Caco-2 (cell line): ENCODE data around the gene ITGB4. TPM values are rescaled to one million over a fixed set of nuclear protein-coding genes. Genes with fewer than 3 reads are reported as not detected.

Experiments used
- BruUV-seq: library from RNA; stranded (reverse); fragments of 400-500 nt; replicated peaks from 2 replicates; lab custom pipeline; 2021; lab: Mats Ljungman, UMichigan
- CTCF ChIA-PET: fragments of 300-600 bp; sonication (Branson Sonifier 250); formaldehyde crosslinking; loops from one replicate; lab custom pipeline; 2022; ENCODE audit warnings: antibody characterized with exemption; lab: Charles Lee
- POLR2A ChIA-PET: fragments of 300-600 bp; sonication (Branson Sonifier 250); formaldehyde crosslinking; loops from one replicate; lab custom pipeline; 2022; ENCODE audit warnings: antibody characterized with exemption; lab: Charles Lee
- DNase-seq, 2 experiments: peaks; one replicate each; pipeline versions ENCODE4 v3.0.0 to v3.0.0-alpha.2; 2020 to 2022
- H3K27me3 ChIP-seq: replicated peaks from 2 replicates; pipeline ENCODE4 v1.6.0; 2011; ENCODE audit warnings: low read length; ENCODE audit not compliant: control insufficient read depth, insufficient read depth
- H3K36me3 ChIP-seq: 2 replicates; pipeline ENCODE4 v1.5.1; 2011; ENCODE audit warnings: low read length; ENCODE audit not compliant: control insufficient read depth, insufficient read depth
- H3K4me1 ChIP-seq: fragments of 250-450 bp; sonication (Bioruptor Pico); 2 replicates; pipeline ENCODE4 v1.5.1; 2020; ENCODE audit warnings: mild to moderate bottlenecking
- H3K4me3 ChIP-seq: 2 replicates; pipeline ENCODE4 v1.5.1; 2011; ENCODE audit warnings: low read depth, mild to moderate bottlenecking, control low read depth, low read length
- H3K9me3 ChIP-seq: fragments of 250-450 bp; sonication (Bioruptor Pico); 2 replicates; pipeline ENCODE4 v1.5.1; 2020; ENCODE audit warnings: mild to moderate bottlenecking, moderate library complexity
- H3K27ac Mint-ChIP-seq: one replicate; pipeline ENCODE4 v1.8.0; 2022; ENCODE audit warnings: mixed read lengths; ENCODE audit not compliant: unreplicated experiment
- H3K27me3 Mint-ChIP-seq: one replicate; pipeline ENCODE4 v1.8.0; 2022; ENCODE audit warnings: mixed read lengths; ENCODE audit not compliant: insufficient read depth, unreplicated experiment
- H3K36me3 Mint-ChIP-seq: one replicate; pipeline ENCODE4 v1.8.0; 2022; ENCODE audit warnings: mild to moderate bottlenecking, mixed read lengths; ENCODE audit not compliant: insufficient read depth, unreplicated experiment
- H3K4me1 Mint-ChIP-seq: one replicate; pipeline ENCODE4 v1.8.0; 2022; ENCODE audit warnings: low read depth, mixed read lengths; ENCODE audit not compliant: unreplicated experiment
- H3K4me3 Mint-ChIP-seq: one replicate; pipeline ENCODE4 v1.8.0; 2022; ENCODE audit warnings: mild to moderate bottlenecking, moderate library complexity, mixed read lengths; ENCODE audit not compliant: unreplicated experiment
- H3K9me3 Mint-ChIP-seq: one replicate; pipeline ENCODE4 v1.8.0; 2022; ENCODE audit warnings: mixed read lengths; ENCODE audit not compliant: unreplicated experiment
- intact Hi-C: fragments of 100-400 bp; cut with micrococcal nuclease; formaldehyde crosslinking; loops from one replicate; pipeline ENCODE4 v1.10.0; 2022; ENCODE audit not compliant: unreplicated experiment
- total RNA-seq: library from RNA; stranded (reverse); gene quantifications from 2 replicates; pipeline ENCODE4 v1.2.3, GENCODE V29; 2022
- TF ChIP-seq, protein P1 (sequence below), 2 experiments: fragments of 200-600 bp in 1 of 2; IDR thresholded peaks; 1 replicate in 1 of 2; 2 replicates in 1 of 2; pipeline versions ENCODE4 v1.5.1 to v1.8.0; 2011 to 2022; ENCODE audit warnings: antibody characterized with exemption in 1 of 2, control low read depth in 1 of 2, inconsistent platforms in 1 of 2, low read depth in 1 of 2, low read length in 1 of 2, mild to moderate bottlenecking in 1 of 2, moderate library complexity in 1 of 2; ENCODE audit not compliant: insufficient read depth in 1 of 2, severe bottlenecking in 1 of 2, unreplicated experiment in 1 of 2

Gene ITGB4
- total RNA-seq, 1 experiment from 2014 or later = 50.8 TPM

DNA sequence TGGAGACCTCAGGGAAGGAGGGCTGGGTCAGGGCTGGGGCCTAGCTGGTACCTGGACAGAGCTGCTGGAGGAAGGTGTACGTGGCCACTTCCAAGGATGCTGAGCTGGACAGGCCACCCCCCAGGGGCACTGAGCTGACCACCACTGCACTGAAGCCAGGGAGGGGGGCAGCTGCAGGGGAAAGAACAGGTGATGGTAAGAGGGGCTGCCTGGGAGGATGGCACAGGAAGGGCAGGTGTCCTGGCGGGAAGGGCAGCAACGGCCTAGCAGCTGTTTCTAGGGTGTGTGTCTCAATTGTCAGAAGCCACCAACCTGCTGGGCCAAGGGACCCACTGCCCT lies 42.0 kb downstream of the ITGB4 start:
- Histone ChIP-seq H3K4me1 (peaks cover 27% of the 10 kb centered on the region), H3K9me3 (no peaks in the 10 kb centered on the region), H3K4me3 (no peak overlapping the region), H3K36me3 (no peaks in the 10 kb centered on the region; the same call in 1 of the 2 replicates), H3K27me3 (no peaks in the 10 kb centered on the region)
- no peak for DNase-seq
- H3K27me3 Mint-ChIP-seq = no peaks in the 10 kb centered on the region
- H3K4me1 Mint-ChIP-seq = peaks cover 11% of the 10 kb centered on the region
- peaks cover 12% of the 10 kb centered on the region for H3K36me3 Mint-ChIP-seq
- BruUV-seq = no TSS peak
- no peak overlapping the region for H3K27ac Mint-ChIP-seq
- intact Hi-C loops = no loop called here
- no peaks in the 10 kb centered on the region for H3K9me3 Mint-ChIP-seq
- H3K4me3 Mint-ChIP-seq = peak overlapping the region; percentile 50
- CTCF ChIA-PET = interaction anchor here (1.3 to 4.6 kb wide), 6 partner anchors 13 to 130 kb away, joined by 6 to 27 read pairs (median 15); partner anchors contain the start of genes SMIM5 and UNK
- POLR2A ChIA-PET = interaction anchor here (0.5 to 3.4 kb wide), 3 partner anchors 17 to 117 kb away, joined by 4 to 49 read pairs (median 6); a partner anchor contains a TSS
- TF ChIP-seq, protein P1, sequence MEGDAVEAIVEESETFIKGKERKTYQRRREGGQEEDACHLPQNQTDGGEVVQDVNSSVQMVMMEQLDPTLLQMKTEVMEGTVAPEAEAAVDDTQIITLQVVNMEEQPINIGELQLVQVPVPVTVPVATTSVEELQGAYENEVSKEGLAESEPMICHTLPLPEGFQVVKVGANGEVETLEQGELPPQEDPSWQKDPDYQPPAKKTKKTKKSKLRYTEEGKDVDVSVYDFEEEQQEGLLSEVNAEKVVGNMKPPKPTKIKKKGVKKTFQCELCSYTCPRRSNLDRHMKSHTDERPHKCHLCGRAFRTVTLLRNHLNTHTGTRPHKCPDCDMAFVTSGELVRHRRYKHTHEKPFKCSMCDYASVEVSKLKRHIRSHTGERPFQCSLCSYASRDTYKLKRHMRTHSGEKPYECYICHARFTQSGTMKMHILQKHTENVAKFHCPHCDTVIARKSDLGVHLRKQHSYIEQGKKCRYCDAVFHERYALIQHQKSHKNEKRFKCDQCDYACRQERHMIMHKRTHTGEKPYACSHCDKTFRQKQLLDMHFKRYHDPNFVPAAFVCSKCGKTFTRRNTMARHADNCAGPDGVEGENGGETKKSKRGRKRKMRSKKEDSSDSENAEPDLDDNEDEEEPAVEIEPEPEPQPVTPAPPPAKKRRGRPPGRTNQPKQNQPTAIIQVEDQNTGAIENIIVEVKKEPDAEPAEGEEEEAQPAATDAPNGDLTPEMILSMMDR (IDR thresholded peaks at IDR 0.05; ENCODE audit: insufficient read depth in 1 of 2, low read depth in 1 of 2, low read length in 1 of 2, severe bottlenecking in 1 of 2, unreplicated experiment in 1 of 2) = no peak

DNA sequence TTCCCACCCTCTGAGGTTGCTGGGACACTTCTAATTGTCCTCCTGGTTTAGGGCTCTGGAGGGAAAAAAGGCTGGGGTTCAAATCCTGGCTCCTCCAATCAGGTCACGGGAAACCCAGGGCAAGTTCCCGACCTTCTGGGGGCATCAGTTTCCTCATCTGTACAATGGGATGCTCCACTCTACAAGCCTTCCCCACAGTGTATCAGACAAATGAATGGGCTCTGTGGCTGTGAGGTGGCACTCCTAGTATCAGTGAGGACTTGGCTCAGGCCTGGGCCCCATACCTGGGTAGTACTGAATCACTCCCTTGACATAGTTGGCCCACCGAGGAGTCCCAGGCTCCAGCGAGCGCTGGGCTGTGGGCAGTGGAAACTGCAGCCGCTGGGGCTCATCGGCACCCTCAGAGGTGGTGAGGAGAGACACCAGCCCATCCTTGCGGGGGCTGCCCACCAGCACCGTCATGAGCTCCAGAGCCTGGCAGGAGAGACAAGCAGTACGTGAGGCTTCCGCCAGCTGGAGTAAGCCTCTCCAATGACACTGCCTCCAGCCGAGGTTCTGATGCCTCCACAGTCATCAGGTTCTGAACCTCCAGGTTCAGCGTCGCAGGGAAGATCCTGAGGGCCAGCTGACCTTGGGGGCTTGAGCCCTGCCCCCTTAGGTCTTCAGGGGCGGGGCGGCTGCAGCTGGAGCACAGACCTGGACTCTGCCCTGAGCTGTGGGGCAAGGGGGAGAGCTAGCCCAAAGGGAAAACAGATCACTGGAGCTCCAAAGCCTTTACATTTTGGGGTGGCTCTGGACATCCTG lies 42.6 kb downstream of the ITGB4 start:
- H3K9me3 Mint-ChIP-seq = no peaks in the 10 kb centered on the region
- H3K4me1 ChIP-seq = peaks cover 27% of the 10 kb centered on the region
- H3K4me3 Mint-ChIP-seq = peak overlapping the region; percentile 75
- H3K4me3 ChIP-seq = peak overlapping the region; percentile 75
- TF ChIP-seq, protein P1 (IDR thresholded peaks at IDR 0.05; ENCODE audit: insufficient read depth in 1 of 2, low read depth in 1 of 2, low read length in 1 of 2, severe bottlenecking in 1 of 2, unreplicated experiment in 1 of 2) = no peak
- H3K27ac Mint-ChIP-seq = peak overlapping the region; percentile 75
- intact Hi-C loops = no loop called here
- H3K4me1 Mint-ChIP-seq = peaks cover 8% of the 10 kb centered on the region
- no peaks in the 10 kb centered on the region for H3K27me3 ChIP-seq
- POLR2A ChIA-PET = interaction anchor here (0.5 to 3.4 kb wide), 5 partner anchors 16 to 117 kb away, joined by 4 to 49 read pairs (median 6); partner anchors contain the start of genes UNK and WBP2
- no peak for DNase-seq
- BruUV-seq = no TSS peak
- H3K36me3 ChIP-seq = no peaks in the 10 kb centered on the region; the same call in 1 of the 2 replicates
- H3K36me3 Mint-ChIP-seq = peaks cover 7% of the 10 kb centered on the region
- H3K27me3 Mint-ChIP-seq = no peaks in the 10 kb centered on the region
- CTCF ChIA-PET = interaction anchor here (0.6 to 4.6 kb wide), 11 partner anchors 14 to 504 kb away, joined by 3 to 27 read pairs (median 6); partner anchors contain the start of genes SMIM5, TRIM65, UNK and WBP2
- no peaks in the 10 kb centered on the region for H3K9me3 ChIP-seq

DNA sequence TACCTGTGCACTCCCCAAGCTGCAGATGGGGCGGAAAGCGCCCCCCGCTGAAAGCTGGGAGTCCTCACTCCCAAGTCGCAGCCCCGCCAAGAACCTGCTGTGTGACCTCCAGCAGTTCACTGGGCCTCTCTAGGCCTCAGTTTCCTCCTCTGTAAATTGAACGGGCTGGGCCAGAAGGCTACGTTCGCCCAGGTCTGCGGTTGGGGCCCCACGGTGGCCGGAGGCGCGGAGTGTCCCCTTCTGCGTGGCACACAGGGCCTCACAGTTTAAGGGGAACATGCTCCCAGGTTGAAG lies 43.1 kb downstream of the ITGB4 start:
- Histone ChIP-seq H3K4me3 (peak overlapping the region; percentile 75), H3K4me1 (peaks cover 27% of the 10 kb centered on the region), H3K9me3 (no peaks in the 10 kb centered on the region), H3K27me3 (no peaks in the 10 kb centered on the region), H3K36me3 (no peaks in the 10 kb centered on the region; the same call in 1 of the 2 replicates)
- Mint-ChIP-seq H3K9me3 (no peaks in the 10 kb centered on the region), H3K27ac (peak overlapping the region; percentile 75), H3K4me3 (peak overlapping the region; percentile 75), H3K36me3 (peaks cover 5% of the 10 kb centered on the region), H3K27me3 (no peaks in the 10 kb centered on the region), H3K4me1 (peaks cover 5% of the 10 kb centered on the region)
- no TSS peak for BruUV-seq
- TF ChIP-seq, protein P1 (IDR thresholded peaks at IDR 0.05; ENCODE audit: insufficient read depth in 1 of 2, low read depth in 1 of 2, low read length in 1 of 2, severe bottlenecking in 1 of 2, unreplicated experiment in 1 of 2) = no peak
- intact Hi-C loops = no loop called here
- ChIA-PET POLR2A (interaction anchor here (1.3 to 3.4 kb wide), 4 partner anchors 12 to 91 kb away, joined by 4 to 49 read pairs (median 6); partner anchors contain the start of genes UNK and WBP2), CTCF (interaction anchor here (0.6 to 4.6 kb wide), 14 partner anchors 14 to 503 kb away, joined by 3 to 27 read pairs (median 4); partner anchors contain the start of genes SMIM5, TRIM47, TRIM65 and UNK)
- DNase-seq = no peak
